ENCODE results near the gene MACROD2. TPM values are rescaled to one million over a fixed set of nuclear protein-coding genes. Genes with fewer than 3 reads are reported as not detected.

The MACROD2 gene
- total RNA-seq, 4 donors from 2014 or later: 12.6 to 60.3 (median 18.9) TPM

DNA sequence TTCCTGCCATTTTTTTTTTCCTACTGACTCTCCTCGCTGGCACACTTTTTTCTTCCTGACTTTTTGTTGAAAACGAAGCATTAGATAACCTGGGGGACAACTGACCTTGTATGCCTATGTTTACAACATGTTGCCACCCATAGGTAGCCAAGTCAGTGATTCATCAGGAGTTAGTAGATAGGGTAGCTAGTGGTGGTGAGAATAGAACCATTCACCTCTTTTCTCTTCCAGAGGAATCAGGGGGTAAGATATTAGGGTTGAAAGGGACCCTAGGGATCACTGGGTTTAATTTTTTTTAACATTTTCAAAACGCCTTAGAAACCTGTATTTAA, 770.0 kb downstream of the MACROD2 start:
- Histone ChIP-seq H3K9me3 (no peaks in the 10 kb centered on the region), H3K27me3 (no peaks in the 10 kb centered on the region), H3K27ac (no peak overlapping the region), H3K36me3 (no peaks in the 10 kb centered on the region), H3K4me1 (no peaks in the 10 kb centered on the region), H3K4me3 (no peak overlapping the region)
- 78% methylated on average over 3 of the region's 3 CpGs for WGBS
- TF ChIP-seq EP300 (IDR thresholded peaks at IDR 0.05): no peak
- TF ChIP-seq POLR2A (IDR thresholded peaks at IDR 0.05): no peak
- no peak for TF ChIP-seq POLR2AphosphoS5 (IDR thresholded peaks at IDR 0.05)
- TF ChIP-seq, protein P1, sequence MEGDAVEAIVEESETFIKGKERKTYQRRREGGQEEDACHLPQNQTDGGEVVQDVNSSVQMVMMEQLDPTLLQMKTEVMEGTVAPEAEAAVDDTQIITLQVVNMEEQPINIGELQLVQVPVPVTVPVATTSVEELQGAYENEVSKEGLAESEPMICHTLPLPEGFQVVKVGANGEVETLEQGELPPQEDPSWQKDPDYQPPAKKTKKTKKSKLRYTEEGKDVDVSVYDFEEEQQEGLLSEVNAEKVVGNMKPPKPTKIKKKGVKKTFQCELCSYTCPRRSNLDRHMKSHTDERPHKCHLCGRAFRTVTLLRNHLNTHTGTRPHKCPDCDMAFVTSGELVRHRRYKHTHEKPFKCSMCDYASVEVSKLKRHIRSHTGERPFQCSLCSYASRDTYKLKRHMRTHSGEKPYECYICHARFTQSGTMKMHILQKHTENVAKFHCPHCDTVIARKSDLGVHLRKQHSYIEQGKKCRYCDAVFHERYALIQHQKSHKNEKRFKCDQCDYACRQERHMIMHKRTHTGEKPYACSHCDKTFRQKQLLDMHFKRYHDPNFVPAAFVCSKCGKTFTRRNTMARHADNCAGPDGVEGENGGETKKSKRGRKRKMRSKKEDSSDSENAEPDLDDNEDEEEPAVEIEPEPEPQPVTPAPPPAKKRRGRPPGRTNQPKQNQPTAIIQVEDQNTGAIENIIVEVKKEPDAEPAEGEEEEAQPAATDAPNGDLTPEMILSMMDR (IDR thresholded peaks at IDR 0.05): no peak
- no peak for DNase-seq (ENCODE audit: low spot score in 2 of 2)

DNA sequence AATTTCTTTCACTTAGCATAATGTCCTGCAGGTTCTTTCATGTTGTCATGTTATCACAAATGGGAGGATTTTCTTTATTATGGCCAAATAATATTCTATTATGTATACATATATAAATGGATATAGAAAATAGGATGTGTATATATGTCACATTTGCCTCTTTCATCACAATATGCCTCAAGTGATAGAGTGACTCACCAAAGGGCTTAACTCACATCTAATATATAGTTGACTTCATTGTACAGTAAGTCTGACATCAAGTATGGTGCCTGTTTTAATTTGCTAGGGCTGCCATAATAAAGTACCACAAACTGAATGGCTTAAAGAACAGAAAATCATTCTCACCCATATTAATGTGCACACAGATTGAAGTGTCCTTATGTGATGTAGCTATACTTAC, 778.2 kb downstream of the MACROD2 start:
- Histone ChIP-seq H3K9me3 (no peaks in the 10 kb centered on the region), H3K4me3 (no peak overlapping the region), H3K27me3 (no peaks in the 10 kb centered on the region), H3K36me3 (no peaks in the 10 kb centered on the region), H3K4me1 (peaks cover 13% of the 10 kb centered on the region), H3K27ac (no peak overlapping the region)
- no peak for DNase-seq (ENCODE audit: low spot score in 2 of 2)
- no peak for TF ChIP-seq EP300 (IDR thresholded peaks at IDR 0.05)
- no peak for TF ChIP-seq POLR2A (IDR thresholded peaks at IDR 0.05)
- TF ChIP-seq, protein P1 (IDR thresholded peaks at IDR 0.05): no peak
- TF ChIP-seq POLR2AphosphoS5 (IDR thresholded peaks at IDR 0.05): no peak

DNA sequence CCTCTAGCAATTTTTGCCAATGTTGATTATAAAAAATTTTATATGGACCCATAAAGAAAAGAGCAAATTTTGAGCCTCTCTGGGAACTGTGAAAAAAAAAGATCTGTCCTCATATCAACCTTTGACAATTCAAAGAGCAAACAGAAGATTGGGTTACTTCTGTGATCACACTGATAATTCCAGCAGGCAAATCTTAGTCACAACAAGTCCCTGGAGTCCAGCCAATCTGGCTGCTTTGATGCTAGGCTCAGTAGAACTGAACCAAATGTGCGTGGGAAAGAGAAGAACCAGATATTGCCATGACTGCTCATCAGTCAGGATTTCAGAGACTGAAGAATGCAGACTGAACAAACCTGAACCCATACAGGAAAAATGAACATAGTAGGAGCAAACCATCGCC, 780.5 kb downstream of the MACROD2 start:
- 28% methylated on average over 2 of the region's 2 CpGs for WGBS
- DNase-seq (ENCODE audit: low spot score in 2 of 2): no peak
- no peaks in the 10 kb centered on the region for H3K36me3 ChIP-seq
- no peak overlapping the region for H3K4me3 ChIP-seq
- H3K4me1 ChIP-seq: peaks cover 13% of the 10 kb centered on the region
- no peak for TF ChIP-seq POLR2A (IDR thresholded peaks at IDR 0.05)
- TF ChIP-seq POLR2AphosphoS5 (IDR thresholded peaks at IDR 0.05): peak in 1 of 3 donors; percentile 7
- no peaks in the 10 kb centered on the region for H3K9me3 ChIP-seq
- peak overlapping the region; percentile 10 for H3K27ac ChIP-seq
- no peaks in the 10 kb centered on the region for H3K27me3 ChIP-seq

DNA sequence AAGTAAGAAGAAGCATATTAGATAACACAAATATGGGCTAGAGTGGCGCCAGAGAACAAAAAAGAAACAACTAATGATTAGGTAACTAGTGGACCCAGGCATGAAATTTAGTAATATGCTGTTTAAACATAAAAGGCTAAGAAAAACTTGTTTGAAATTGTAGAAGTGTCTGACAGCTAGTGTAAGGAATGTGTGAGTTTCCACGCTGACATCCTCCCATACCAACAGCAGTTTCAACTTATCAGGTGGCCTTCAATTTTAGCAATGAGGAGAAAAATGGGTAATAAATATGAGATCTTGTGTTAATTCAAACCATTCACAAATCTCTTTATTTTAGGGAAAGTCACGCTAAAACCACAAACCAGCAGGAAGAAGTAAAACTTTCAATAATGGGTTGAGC, 782.3 kb downstream of the MACROD2 start:
- no peak for TF ChIP-seq POLR2AphosphoS5 (IDR thresholded peaks at IDR 0.05)
- TF ChIP-seq POLR2A (IDR thresholded peaks at IDR 0.05): no peak
- no peak for TF ChIP-seq EP300 (IDR thresholded peaks at IDR 0.05)
- TF ChIP-seq, protein P1 (IDR thresholded peaks at IDR 0.05): no peak
- 86% methylated on average over 3 of the region's 3 CpGs for WGBS
- Histone ChIP-seq H3K27me3 (no peaks in the 10 kb centered on the region), H3K9me3 (no peaks in the 10 kb centered on the region), H3K4me3 (no peak overlapping the region), H3K27ac (no peak overlapping the region), H3K4me1 (peaks cover 13% of the 10 kb centered on the region), H3K36me3 (no peaks in the 10 kb centered on the region)
- no peak for DNase-seq (ENCODE audit: low spot score in 2 of 2)

DNA sequence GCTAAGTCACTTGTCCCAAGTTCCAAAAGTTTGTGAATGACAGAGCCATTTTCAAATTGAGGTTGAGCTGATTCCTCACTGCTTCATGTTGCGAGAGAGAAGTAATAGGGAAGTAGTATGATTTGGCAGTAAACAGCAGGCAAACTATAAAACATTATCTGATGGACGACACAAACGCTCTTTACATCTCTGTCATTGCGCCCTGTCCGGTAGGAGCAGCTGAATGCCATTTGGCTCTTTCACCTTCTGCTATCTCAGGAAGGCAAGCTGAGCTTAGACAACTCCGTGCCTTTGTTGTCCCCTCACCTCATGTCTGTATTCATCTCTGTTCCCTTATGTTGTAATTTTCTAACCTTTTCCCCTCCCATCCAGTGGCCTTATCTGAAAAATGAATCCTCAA, 782.8 kb downstream of the MACROD2 start:
- 86% methylated on average over 6 of the region's 6 CpGs for WGBS

More for the DNA sequence above, 782.8 kb downstream of the MACROD2 start:
- TF ChIP-seq POLR2AphosphoS5 (IDR thresholded peaks at IDR 0.05): no peak
- no peak for TF ChIP-seq EP300 (IDR thresholded peaks at IDR 0.05)
- no peak for TF ChIP-seq POLR2A (IDR thresholded peaks at IDR 0.05)
- TF ChIP-seq, protein P1 (IDR thresholded peaks at IDR 0.05): no peak
- H3K9me3 ChIP-seq: no peaks in the 10 kb centered on the region
- no peaks in the 10 kb centered on the region for H3K36me3 ChIP-seq
- H3K27me3 ChIP-seq: no peaks in the 10 kb centered on the region
- H3K4me3 ChIP-seq: no peak overlapping the region
- no peak for DNase-seq (ENCODE audit: low spot score in 2 of 2)
- H3K27ac ChIP-seq: no peak overlapping the region
- H3K4me1 ChIP-seq: peaks cover 13% of the 10 kb centered on the region

Measured in suprapubic skin (tissue), 4 donors.